Embryonic facial prominence (tissue), 1 donor: Measurements from ENCODE around the gene YRDC.

Source experiments
- DNase-seq: peaks from one replicate; pipeline ENCODE4 v3.0.0-alpha.2; 2016; ENCODE audit errors: extremely low spot score

The YRDC gene

GRCh38 chr1:37765916-37766664, 41.9 kb downstream of the YRDC start:
- no peak for DNase-seq

- DNase-seq = no peak
Observed at GRCh38 chr1:37764888-37765441, 43.0 kb downstream of the YRDC start, which contains the start of gene EPHA10. Gene EPHA10, minus strand, starts transcription at chr1:37765120. Its CDS starts 54 bp downstream, at chr1:37765066.

GRCh38 chr1:37764414-37764825, 43.6 kb downstream of the YRDC start:
- DNase-seq = peak; percentile 61

DNA sequence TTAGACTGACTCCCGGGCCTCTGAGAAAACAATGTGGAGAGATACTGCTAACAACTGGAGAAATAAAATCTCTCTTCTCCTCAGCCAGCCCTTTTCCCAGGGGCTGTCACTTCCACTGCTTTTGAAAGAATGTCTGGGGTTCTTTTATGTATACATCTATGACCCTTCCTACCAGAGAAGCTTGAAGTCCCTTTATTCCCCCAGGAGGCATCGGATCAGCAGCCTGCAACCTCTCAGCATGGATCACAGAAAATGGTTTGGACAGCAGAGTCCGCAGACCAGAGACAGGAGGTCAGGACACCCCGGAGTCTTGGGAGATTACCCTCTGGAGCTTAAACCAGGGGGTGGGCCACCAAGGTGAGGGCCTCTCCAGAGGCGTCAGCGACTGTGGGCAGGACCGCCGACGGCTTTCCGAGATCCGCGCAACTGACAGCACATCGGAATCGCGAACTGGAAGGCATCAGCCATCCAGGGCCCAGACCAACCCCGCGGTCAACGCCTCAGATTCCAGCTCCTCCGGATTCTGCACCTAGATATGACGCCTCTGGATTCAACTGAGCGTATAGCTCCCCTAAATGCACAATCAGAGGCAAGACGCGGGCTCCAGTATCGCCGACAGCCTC, 44.1 kb downstream of the YRDC start:
- DNase-seq = no peak

GRCh38 chr1:37762516-37762915, 45.5 kb downstream of the YRDC start:
- DNase-seq = no peak

DNA sequence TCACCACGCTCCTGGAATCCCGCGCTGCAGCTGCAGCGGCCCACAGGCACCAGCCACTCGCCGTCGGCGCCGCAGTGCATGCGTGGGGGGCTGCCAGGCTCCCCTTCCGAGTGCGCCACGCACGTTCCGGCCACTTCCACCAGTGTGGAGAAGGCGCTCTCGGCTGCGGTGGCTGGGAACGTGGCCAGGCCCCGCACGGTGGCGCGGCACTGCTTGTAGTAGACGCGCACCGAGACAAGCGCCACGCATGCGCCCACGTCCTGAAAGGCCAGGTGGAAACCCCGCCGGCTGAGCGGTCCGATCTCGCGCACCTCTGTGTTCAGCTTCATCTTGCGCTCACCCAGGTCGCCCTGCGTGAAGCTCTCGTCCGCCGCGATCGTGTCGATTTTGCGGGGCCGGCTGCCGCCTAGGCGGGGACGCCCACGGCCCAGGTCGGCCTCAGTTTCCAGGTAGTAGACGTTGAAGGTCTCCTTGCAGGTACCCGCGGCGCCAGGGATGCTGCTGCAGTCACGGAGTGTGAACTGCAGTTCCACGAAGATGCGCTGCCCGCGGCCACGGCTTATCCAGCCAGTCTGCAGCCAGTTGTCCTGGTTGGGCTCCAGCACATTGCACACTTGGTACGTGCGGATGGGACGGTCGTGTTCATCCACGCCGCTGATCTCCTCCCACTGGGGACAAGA, 46.5 kb downstream of the YRDC start:
- DNase-seq = no peak

GRCh38 chr1:37759451-37759850, 48.6 kb downstream of the YRDC start:
- DNase-seq = no peak

- no peak for DNase-seq
Observed at GRCh38 chr1:37755951-37756560, 52.0 kb downstream of the YRDC start.

DNA sequence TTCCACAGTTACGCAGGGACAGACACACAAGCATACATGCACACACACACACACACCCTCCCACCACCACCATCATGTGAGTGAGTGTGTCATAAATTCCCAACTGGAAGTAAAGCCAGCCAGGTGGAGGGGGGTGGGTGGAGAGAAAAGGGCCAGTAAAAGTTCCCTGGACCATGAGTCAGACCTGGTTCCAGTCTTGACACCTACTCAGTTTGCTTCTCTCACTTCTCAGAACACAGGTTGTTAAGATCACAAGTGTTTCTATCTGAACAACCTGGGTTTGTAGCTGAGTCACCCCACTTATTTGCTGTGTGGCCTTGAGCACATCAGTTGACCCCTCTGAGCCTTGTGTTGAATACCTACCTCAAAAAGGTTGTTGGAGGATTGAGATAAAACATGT, 52.7 kb downstream of the YRDC start:
- no peak for DNase-seq

DNA sequence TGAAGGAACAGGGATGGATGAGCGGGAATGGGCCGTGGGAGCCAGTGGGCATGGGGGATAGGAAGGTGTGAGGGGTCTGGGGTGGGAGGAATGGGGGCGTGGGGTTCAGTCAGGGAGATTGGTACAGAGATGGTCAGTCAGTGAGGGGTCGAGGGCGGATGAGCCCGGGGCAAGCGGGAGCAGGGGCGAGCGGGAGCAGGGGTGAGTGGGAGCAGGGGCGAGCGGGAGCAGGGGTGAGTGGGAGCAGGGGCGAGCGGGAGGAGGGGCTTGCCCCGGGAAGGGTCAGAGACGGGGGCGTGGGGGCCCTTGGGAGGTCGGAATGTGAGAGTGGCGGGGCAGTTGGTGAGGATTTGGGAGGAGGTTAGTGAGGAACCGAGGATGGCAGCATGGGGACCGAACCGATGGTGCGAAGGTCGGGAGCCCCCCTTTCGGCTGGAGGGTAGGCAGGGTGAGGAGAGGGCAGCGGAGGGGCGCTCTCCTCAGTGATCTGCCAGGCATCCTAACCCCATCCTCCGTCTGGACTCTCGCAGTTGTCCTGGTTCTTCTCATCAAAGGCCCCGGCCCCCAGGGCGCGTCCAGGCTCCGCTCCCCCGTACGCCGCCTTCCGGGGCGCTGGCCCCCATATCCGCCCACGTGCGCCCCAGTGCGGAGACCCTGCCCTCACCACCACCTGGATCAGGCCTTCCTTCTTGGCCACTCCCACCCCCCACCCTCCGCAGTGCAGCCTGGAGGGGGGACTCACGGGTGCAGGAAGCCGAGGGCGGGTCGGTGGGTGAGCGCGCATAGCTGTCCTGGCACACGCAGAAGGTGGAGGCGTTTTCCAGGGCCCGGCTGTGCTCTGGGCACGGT, 54.3 kb downstream of the YRDC start:
- no peak for DNase-seq
